Calu3 (cell line): ENCODE measurements around the gene SPRR2E. TPM values are rescaled to one million over a fixed set of nuclear protein-coding genes. Genes with fewer than 3 reads are reported as not detected.
A peak's percentile ranks its signal among the peaks of the same experiment; 100 is the strongest.
"Not testable (repeated sequence)": the region's sequence is repeated elsewhere in the genome, so short reads cannot be mapped to it uniquely, and the experiment has no call there.

Experiments used
- BruUV-seq: library from RNA; stranded (reverse); fragments of 400-500 nt; replicated peaks from 2 replicates; lab custom pipeline; 2021; lab: Mats Ljungman, UMichigan
- CTCF ChIA-PET: fragments of 300-600 bp; sonication (Branson Sonifier 250); formaldehyde crosslinking; loops from one replicate; lab custom pipeline; 2022; ENCODE audit warnings: antibody characterized with exemption; lab: Charles Lee
- DNase-seq: peaks from one replicate; pipeline ENCODE4 v3.0.0; 2022
- H3K27ac Mint-ChIP-seq: one replicate; pipeline ENCODE4 v1.8.0; 2022; ENCODE audit warnings: mixed read lengths; ENCODE audit not compliant: unreplicated experiment
- H3K27me3 Mint-ChIP-seq: one replicate; pipeline ENCODE4 v1.8.0; 2022; ENCODE audit warnings: mixed read lengths; ENCODE audit not compliant: unreplicated experiment
- H3K36me3 Mint-ChIP-seq: one replicate; pipeline ENCODE4 v1.8.0; 2022; ENCODE audit warnings: mild to moderate bottlenecking, moderate library complexity, mixed read lengths; ENCODE audit not compliant: insufficient read depth, unreplicated experiment
- H3K4me1 Mint-ChIP-seq: one replicate; pipeline ENCODE4 v1.8.0; 2022; ENCODE audit warnings: mild to moderate bottlenecking, low read depth, mixed read lengths; ENCODE audit not compliant: unreplicated experiment
- H3K4me3 Mint-ChIP-seq: one replicate; pipeline ENCODE4 v1.8.0; 2022; ENCODE audit warnings: mild to moderate bottlenecking, low read depth, moderate library complexity, mixed read lengths; ENCODE audit not compliant: unreplicated experiment
- H3K9me3 Mint-ChIP-seq: one replicate; pipeline ENCODE4 v1.8.0; 2022; ENCODE audit warnings: low read depth, mixed read lengths; ENCODE audit not compliant: unreplicated experiment
- intact Hi-C: fragments of 100-400 bp; cut with micrococcal nuclease; formaldehyde crosslinking; loops from one replicate; pipeline ENCODE4 v1.10.0; 2022; ENCODE audit not compliant: unreplicated experiment
- total RNA-seq: library from RNA; stranded (reverse); gene quantifications from 2 replicates; pipeline ENCODE4 v1.2.3, GENCODE V29; 2022
- TF ChIP-seq, protein P1 (sequence below): fragments of 200-600 bp; IDR thresholded peaks from one replicate; pipeline ENCODE4 v1.8.0; 2022; ENCODE audit warnings: antibody characterized with exemption; ENCODE audit not compliant: unreplicated experiment

SPRR2E gene
- total RNA-seq, 1 experiment from 2014 or later: not detected

DNA sequence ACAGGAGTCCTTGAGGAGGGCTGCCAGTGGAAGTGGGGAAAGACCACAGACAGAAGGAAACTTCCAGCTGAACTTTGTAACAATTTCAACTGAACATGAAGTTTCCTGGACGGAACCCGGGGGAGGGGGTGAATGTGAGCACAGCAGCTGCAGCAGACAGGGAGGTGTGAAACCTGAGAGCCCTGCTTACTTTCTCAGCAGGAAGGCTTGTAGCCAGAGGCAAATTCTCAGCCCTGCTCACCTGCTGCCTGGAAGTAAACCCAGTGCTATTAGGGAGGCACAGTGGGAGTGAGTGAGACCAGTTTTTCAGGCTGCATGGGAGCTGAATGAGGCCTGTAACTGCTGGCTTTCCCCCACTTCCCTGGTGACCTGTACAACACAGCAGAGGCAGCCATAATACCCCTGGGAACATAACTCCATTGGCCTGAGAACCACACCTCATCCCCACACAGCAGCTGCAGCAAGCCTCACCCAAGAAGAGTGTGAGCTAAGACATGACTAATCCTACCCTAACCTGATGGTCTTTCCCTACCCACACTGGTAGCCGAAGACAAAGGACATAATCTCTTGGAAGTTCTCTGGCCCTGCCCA lies 28.6 kb upstream of the SPRR2E start:
- intact Hi-C loops: loop anchor here (2.0 kb wide), 1 partner anchor 68 kb away; no protein-coding TSS in a partner anchor
- TF ChIP-seq, protein P1, sequence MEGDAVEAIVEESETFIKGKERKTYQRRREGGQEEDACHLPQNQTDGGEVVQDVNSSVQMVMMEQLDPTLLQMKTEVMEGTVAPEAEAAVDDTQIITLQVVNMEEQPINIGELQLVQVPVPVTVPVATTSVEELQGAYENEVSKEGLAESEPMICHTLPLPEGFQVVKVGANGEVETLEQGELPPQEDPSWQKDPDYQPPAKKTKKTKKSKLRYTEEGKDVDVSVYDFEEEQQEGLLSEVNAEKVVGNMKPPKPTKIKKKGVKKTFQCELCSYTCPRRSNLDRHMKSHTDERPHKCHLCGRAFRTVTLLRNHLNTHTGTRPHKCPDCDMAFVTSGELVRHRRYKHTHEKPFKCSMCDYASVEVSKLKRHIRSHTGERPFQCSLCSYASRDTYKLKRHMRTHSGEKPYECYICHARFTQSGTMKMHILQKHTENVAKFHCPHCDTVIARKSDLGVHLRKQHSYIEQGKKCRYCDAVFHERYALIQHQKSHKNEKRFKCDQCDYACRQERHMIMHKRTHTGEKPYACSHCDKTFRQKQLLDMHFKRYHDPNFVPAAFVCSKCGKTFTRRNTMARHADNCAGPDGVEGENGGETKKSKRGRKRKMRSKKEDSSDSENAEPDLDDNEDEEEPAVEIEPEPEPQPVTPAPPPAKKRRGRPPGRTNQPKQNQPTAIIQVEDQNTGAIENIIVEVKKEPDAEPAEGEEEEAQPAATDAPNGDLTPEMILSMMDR: no peak
- H3K36me3 Mint-ChIP-seq: peaks cover 5% of the 10 kb centered on the region
- H3K9me3 Mint-ChIP-seq: peaks cover 13% of the 10 kb centered on the region
- H3K4me3 Mint-ChIP-seq: peak overlapping the region; percentile 48
- TSS peak; percentile 76 for BruUV-seq
- H3K4me1 Mint-ChIP-seq: peaks cover 23% of the 10 kb centered on the region
- no peaks in the 10 kb centered on the region for H3K27me3 Mint-ChIP-seq
- DNase-seq: peak; percentile 82
- CTCF ChIA-PET: interaction anchor here (0.7 to 1.2 kb wide), 3 partner anchors 15 to 205 kb away, joined by 3 to 7 read pairs (median 4); no protein-coding TSS in a partner anchor
- H3K27ac Mint-ChIP-seq: peak overlapping the region; percentile 96

DNA sequence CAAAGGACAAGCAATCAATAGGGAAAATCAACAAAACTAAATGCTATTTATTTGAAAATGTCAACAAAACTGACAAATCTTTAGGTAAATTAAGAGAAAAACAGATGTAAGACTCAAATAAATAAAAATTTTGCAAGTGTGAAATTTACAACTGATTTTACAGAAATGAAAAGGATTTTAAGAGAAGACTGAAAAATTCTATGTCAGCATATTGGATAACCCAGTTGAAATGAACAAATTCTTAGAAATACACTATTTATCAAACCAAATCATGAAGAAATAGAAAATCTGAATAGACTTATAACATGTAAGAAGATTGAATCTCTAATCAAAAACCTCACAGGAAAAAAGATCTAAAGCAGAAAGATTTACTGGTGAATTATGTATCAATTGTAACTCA lies 26.6 kb upstream of the SPRR2E start:
- CTCF ChIA-PET: no interaction called here
- H3K27me3 Mint-ChIP-seq: no peaks in the 10 kb centered on the region
- H3K4me1 Mint-ChIP-seq: peaks cover 23% of the 10 kb centered on the region
- intact Hi-C loops: no loop called here
- DNase-seq: no peak
- peaks cover 13% of the 10 kb centered on the region for H3K9me3 Mint-ChIP-seq
- H3K36me3 Mint-ChIP-seq: peaks cover 5% of the 10 kb centered on the region
- BruUV-seq: no TSS peak
- TF ChIP-seq, protein P1: no peak
- no peak overlapping the region for H3K4me3 Mint-ChIP-seq
- H3K27ac Mint-ChIP-seq: no peak overlapping the region

- CTCF ChIA-PET: interaction anchor here (0.6 kb wide), 1 partner anchor 610 kb away, joined by 4 read pairs; no protein-coding TSS in a partner anchor
- no peak overlapping the region for H3K27ac Mint-ChIP-seq
- intact Hi-C loops: no loop called here
- H3K36me3 Mint-ChIP-seq: peaks cover 5% of the 10 kb centered on the region
- TF ChIP-seq, protein P1: no peak
- no peak overlapping the region for H3K4me3 Mint-ChIP-seq
- peaks cover 23% of the 10 kb centered on the region for H3K4me1 Mint-ChIP-seq
- BruUV-seq: no TSS peak
- H3K27me3 Mint-ChIP-seq: no peaks in the 10 kb centered on the region
- no peak for DNase-seq
- no peaks in the 10 kb centered on the region for H3K9me3 Mint-ChIP-seq
Observed at GRCh38 chr1:153119491-153119971, 25.2 kb upstream of the SPRR2E start.

DNA sequence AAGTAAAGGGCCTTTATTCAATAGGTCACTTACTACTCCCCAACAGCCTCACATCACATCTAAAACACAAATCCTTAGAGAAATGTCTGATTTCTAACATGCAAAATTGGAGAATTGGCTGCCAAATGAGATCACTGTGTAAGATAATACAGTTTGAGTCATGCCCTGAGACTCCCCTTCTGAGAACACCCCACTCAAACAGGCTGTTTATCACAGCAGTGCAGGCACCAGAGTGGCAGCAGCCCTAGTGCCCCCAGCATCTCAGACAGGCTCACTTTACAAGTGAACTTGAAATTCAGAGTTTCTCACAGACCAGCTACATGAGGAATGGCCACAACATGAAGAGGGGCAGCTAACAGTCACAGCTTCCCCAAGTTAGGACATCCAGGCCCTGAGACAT lies 20.9 kb upstream of the SPRR2E start:
- H3K27ac Mint-ChIP-seq, CTCF ChIA-PET, H3K36me3 Mint-ChIP-seq, H3K9me3 Mint-ChIP-seq, DNase-seq, intact Hi-C loops, H3K27me3 Mint-ChIP-seq, BruUV-seq, H3K4me3 Mint-ChIP-seq, H3K4me1 Mint-ChIP-seq: not testable (repeated sequence)

- intact Hi-C loops: no loop called here
- Mint-ChIP-seq H3K27ac (no peak within 1 kb of the TSS), H3K36me3 (no peaks in the 10 kb centered on the region), H3K4me1 (no peaks in the 10 kb centered on the region), H3K4me3 (no peak within 1 kb of the TSS), H3K27me3 (no peaks in the 10 kb centered on the region), H3K9me3 (peaks cover under 1% of the 10 kb centered on the region)
- no peak for DNase-seq
- BruUV-seq: no TSS peak
- TF ChIP-seq, protein P1: no peak
- CTCF ChIA-PET: no interaction called here
Observed at GRCh38 chr1:153113416-153113815, 19.1 kb upstream of the SPRR2E start, which contains the start of gene SPRR2F. Gene SPRR2F, minus strand, starts transcription at chr1:153113516. Its CDS starts 783 bp downstream, at chr1:153112733.

DNA sequence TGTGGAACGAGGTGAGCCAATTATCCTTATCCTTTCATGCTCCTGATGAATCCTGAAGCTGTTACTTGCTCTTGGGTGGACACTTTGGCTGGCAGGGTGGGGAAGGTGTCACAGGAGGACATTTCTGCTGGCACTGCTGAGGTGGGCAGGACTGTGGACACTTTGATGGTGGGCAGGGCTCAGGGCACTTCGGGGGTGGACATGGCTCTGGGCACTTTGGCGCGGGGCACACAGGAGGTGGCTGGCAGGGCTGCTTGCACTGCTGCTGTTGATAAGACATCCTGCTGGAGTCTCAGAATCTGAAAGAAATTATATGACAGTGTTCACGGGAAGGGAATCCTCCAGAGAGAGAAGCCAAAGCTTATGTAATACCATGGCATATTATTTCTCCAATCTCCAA lies 18.1 kb upstream of the SPRR2E start:
- DNase-seq, H3K36me3 Mint-ChIP-seq, H3K27ac Mint-ChIP-seq, H3K9me3 Mint-ChIP-seq, H3K27me3 Mint-ChIP-seq, intact Hi-C loops, CTCF ChIA-PET, BruUV-seq, H3K4me1 Mint-ChIP-seq, H3K4me3 Mint-ChIP-seq: not testable (repeated sequence)
